ENCODE data around the gene BRSK1.
A peak's percentile ranks its signal among the peaks of the same experiment; 100 is the strongest.
"Not testable (repeated sequence)": the region's sequence is repeated elsewhere in the genome, so short reads cannot be mapped to it uniquely, and the experiment has no call there.

BRSK1 gene

DNA sequence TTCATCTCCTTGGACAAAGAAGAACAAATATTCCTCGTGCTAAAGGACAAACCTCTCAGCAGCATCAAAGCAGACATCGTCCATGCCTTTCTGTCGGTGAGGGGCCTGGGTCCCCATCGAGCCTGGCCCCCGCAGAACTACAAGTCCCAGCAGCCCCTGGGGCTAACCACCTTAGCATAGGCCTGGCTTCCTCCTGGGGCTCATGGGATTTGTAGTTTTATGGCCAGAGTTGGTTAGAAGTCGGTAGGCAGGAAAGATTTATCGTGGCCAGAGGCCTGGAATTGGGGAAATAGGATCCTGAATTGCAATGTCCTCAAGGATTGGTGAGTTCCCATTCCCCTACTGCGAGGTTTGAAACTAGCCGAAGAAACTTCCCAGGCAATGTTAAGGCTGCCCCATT lies 21.7 kb downstream of the BRSK1 start:
- DNase-seq: peak; percentile 32

GRCh38 chr19:55305983-55306562 lies 22.3 kb downstream of the BRSK1 start:
- DNase-seq: no peak

DNA sequence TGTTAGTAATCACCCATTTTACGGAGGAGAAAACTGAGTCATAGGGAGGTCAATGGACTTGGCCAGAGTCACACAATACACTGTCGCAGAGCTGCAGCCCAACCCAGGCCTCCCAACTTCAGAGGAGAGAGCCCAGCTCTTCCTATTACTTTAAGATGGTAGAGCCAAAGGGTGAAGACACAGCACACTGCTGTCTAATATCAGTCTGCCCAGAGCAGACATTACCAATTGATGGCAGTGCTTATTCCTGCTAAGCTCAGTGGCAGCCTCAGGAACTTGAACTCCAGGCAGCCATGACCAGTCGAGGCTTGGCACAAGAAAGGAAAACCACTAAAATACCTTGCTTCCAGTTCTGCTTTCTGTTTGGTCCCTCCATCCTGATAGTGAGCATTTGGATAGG lies 22.9 kb downstream of the BRSK1 start:
- no peak for DNase-seq

- DNase-seq: no peak
Observed at GRCh38 chr19:55308281-55308680, 24.5 kb downstream of the BRSK1 start.

DNA sequence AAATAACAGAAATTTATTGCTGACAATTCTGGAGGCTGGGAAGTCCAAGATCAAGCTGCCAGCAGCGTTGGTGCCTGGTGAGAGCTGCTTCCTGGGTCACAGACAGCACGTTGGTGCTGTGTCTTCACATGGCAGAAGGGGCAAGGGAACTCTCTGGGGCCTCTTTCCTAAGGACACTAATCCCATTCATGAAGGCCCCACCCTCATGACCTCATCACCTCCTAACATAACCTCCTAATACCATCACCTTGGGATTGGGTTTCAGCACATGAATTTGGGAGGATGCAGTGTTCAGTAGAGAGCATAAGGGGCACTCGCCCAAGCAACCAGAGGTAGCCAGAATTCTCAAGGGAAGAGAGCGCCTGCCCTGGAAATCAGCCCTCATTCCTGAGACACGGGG lies 25.7 kb downstream of the BRSK1 start:
- no peak for DNase-seq

- no peak for DNase-seq
Observed at GRCh38 chr19:55310498-55310897, 26.7 kb downstream of the BRSK1 start.

- DNase-seq: no peak
Observed at GRCh38 chr19:55311397-55311796, 27.6 kb downstream of the BRSK1 start.

DNA sequence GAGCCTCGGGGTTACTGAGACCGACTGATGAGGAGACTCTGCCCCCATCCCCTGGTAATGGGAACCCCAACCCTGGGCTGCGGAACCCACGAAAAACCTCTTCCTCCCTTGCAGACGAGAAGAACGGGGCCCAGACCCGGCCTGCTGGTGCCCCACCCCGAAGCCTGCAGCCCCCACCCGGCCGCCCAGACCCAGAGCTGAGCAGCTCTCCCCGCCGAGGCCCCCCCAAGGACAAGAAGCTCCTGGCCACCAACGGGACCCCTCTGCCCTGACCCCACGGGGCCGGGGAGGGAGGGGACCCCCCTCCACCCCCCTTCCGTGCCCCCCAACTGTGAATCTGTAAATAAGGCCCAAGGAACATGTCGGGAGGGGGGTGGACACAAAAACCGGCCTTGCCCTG lies 28.0 kb downstream of the BRSK1 start:
- DNase-seq: no peak

- DNase-seq: no peak
Observed at GRCh38 chr19:55312621-55313512, 29.1 kb downstream of the BRSK1 start.

DNA sequence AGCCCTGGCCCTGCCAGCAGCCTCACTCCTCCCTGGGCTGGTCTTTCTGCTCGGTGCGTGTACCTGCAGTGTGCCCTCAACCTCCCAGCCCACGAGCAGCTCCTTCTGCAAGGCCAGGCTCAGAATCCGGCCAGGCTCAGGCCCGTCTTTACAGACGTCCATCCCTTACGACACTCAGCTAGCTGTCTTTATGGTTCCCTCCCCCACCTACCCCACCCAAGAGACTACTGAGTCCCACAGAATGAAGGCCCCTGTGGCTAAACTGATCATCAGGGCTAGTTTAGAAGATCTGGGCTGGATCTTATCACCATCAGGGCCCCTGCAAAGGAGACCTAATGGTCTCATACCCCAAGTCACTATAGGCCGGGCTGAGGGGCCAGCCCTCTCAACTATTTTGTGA lies 30.6 kb downstream of the BRSK1 start:
- DNase-seq: no peak

DNA sequence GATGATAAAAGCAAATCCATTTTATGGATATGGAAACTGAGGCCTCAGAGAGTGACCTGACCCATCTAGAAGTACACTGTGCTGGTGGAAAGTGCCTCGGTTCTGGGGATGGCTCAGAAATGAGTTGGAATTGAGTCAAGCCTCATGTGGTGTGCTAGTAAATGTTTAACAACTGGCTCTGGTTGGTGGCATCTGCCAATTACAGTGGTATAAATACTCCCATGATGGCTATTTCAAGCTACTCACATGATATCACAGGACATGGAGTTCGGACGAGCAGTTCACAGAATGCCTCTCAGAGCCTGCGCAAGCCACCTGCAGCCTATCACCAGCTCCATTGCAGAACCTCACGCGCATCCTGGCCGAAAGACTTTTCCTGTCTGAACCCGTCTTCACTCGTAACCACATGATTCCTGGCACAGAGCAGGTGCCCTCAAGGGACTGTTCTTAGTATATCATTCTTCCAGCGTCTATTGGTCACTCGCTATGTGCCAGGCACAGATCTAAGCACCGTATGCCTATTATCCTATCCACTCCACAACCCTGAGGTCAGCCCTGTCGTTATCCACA lies 32.2 kb downstream of the BRSK1 start:
- DNase-seq: no peak

DNA sequence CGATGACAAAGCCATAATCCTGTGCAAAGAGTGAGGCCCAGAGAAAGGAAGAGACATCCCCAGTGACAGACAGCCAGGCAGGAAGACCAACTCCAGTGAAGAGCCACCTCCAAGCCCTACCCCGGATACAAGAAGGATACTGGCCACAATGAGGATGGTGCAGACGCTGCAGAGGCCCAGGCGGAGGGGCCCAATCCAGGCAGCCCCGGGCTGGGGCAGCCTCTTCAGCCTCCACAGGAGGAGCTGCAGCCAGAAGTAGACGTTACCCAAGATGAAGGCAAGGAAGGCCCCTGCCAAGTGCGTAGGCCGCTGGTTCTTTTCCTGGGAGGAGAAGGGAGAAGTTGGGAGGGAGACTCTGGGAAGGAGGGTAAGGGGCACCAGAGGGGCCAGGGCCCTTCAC lies 32.8 kb downstream of the BRSK1 start:
- no peak for DNase-seq

DNA sequence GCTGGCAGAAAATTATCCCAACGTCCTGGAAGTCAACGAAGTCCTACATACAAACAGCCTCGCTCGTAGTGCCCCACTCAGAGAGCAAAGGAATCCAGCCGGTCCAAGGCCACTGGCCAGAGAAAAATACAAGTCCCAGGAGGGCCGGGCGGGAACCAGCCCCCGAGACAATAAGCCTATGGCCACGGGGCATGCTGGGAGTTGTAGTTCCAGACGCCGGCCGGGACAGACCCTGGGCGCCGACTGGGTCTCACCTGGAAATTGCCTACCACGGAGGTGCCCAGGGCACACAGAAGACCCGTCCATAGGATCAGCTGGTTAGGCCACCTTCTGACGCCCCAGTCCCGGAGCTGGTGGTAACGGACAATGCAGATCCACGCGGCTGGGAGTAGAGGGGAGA lies 36.0 kb downstream of the BRSK1 start:
- DNase-seq: peak; percentile 32

DNA sequence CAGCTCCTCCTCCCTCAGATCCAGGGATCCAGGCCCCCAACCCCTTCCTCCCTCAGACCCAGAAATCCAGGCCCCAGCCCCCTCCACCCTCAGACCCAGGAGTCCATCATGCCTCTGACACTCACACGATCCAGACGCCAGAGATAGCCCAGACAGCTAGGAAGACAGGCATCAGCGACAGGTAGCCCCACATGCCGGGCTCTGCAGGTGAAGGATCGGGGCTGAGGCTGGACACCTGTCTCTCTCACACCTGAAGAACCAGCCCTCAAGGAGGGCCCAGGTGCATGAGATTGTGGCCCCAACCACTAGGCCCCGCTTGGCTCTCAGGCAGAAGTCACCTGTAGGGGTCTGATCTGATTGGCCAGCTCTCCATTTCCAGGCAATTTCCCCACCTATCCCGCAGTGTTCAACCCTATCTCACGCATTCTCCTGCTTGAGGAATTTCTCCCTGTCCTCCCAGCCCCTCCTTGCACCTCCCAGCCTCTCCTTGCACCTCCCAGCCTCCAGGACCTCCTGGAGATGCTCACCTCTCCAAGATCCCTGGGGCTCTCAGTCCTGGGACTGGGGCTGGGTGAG lies 37.1 kb downstream of the BRSK1 start:
- DNase-seq: no peak

GRCh38 chr19:55321466-55322137 lies 37.8 kb downstream of the BRSK1 start:
- DNase-seq: no peak

GRCh38 chr19:55322204-55322885 lies 38.5 kb downstream of the BRSK1 start:
- DNase-seq: no peak

DNA sequence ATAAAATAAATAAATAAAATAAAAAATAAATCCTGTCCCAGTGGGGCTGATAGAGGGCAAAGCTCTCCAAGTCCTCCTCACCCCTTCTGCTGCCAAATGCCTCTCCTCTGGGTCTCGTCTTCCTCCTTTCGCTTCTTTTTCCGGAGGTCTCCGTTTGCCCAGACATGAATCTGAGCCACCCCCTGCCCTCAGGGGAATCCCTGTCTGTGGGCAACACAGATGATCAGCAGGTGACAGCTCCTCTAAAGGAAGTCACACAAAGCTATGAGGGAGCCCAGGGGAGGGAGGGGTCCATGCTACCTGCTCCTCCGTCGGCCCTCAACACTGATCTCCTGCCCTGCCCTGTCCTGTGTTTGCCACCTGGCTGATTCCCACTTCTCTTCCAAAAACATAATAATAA lies 40.9 kb downstream of the BRSK1 start:
- DNase-seq: no peak

DNA sequence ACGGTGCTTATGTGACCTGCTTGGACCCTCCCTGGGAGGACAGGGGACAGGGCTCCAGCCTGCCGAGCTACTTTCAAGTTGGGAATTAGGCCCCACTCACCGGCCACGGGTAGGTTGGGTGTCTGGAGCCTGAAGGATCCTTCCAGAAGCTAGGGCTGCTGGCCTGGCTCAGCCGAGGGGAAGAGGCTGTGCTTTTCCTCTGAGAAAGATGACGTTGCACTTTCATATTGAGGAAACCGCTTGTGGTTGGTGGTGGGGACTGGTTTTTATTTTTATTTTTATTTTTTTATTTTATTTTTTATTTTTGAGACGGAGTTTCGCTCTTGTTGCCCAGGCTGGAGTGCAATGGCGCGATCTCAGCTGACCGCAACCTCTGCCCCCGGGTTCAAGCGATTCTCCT lies 41.4 kb downstream of the BRSK1 start, which contains the start of gene TMEM150B:
Gene TMEM150B (minus strand): TSS at position 170 of the 400 bp plus-strand sequence. CDS start 4,305 bp downstream, outside the sequence.
- no peak for DNase-seq

GRCh38 chr19:55328774-55329318 lies 45.0 kb downstream of the BRSK1 start:
- DNase-seq: peak; percentile 36

DNA sequence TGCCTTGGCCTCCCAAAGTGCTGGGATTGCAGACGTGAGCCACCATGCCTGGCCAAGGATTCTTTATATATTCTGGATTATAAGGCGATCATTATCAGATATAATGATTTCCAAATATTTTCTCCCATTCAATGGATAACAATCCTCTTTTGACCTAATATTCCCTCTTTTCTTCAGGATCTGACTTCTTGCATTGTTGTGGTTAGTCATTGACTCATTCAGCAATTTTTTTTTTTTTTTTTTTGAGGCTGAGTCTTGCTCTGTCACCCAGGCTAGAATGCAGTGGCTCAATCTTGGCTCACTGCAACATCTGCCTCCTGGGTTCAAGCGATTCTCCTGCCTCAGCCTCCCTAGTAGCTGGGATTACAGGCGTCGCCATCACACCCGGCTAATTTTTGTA lies 46.0 kb downstream of the BRSK1 start:
- DNase-seq: not testable (repeated sequence)

- no peak for DNase-seq
Observed at GRCh38 chr19:55333870-55334269, 50.1 kb downstream of the BRSK1 start.

- no peak for DNase-seq
Observed at GRCh38 chr19:55336101-55336500, 52.3 kb downstream of the BRSK1 start.

Data from NCI-H526 treated with DMSO at 0.1 percent for 48 hours (cell line).